GM18520 (cell line): Measurements from ENCODE around the gene TRIM66.

Experiments
- ATAC-seq: cut with Tn5 transposase; IDR thresholded peaks from one replicate; pipeline ENCODE4 v1.9.1; 2021; ENCODE audit not compliant: unreplicated experiment

TRIM66 gene

GRCh38 chr11:8658321-8659057 is 24.0 kb downstream of the TRIM66 start:
- no peak for ATAC-seq

GRCh38 chr11:8656291-8656690 is 26.2 kb downstream of the TRIM66 start:
- no peak for ATAC-seq

- ATAC-seq = no peak
Observed at GRCh38 chr11:8654503-8654902, 28.0 kb downstream of the TRIM66 start.

- ATAC-seq = no peak
Observed at GRCh38 chr11:8652140-8652539, 30.3 kb downstream of the TRIM66 start.

- no peak for ATAC-seq
Observed at GRCh38 chr11:8650401-8650990, 32.0 kb downstream of the TRIM66 start.

GRCh38 chr11:8649361-8649760 is 33.1 kb downstream of the TRIM66 start:
- no peak for ATAC-seq

GRCh38 chr11:8646873-8647272 is 35.6 kb downstream of the TRIM66 start:
- ATAC-seq = no peak

- ATAC-seq = no peak
Observed at GRCh38 chr11:8642196-8642841, 40.1 kb downstream of the TRIM66 start.

- no peak for ATAC-seq
Observed at GRCh38 chr11:8641332-8641731, 41.1 kb downstream of the TRIM66 start.

- ATAC-seq = no peak
Observed at GRCh38 chr11:8640267-8640906, 42.1 kb downstream of the TRIM66 start.

- ATAC-seq = no peak
Observed at GRCh38 chr11:8639655-8640054, 42.8 kb downstream of the TRIM66 start.

GRCh38 chr11:8638300-8638699 is 44.2 kb downstream of the TRIM66 start:
- no peak for ATAC-seq

- ATAC-seq = no peak
Observed at GRCh38 chr11:8636127-8636526, 46.3 kb downstream of the TRIM66 start.

- ATAC-seq = no peak
Observed at GRCh38 chr11:8634498-8634897, 48.0 kb downstream of the TRIM66 start.

- no peak for ATAC-seq
Observed at GRCh38 chr11:8631395-8632118, 50.9 kb downstream of the TRIM66 start.

- ATAC-seq = no peak
Observed at GRCh38 chr11:8624698-8625097, 57.8 kb downstream of the TRIM66 start.

GRCh38 chr11:8621147-8621546 is 61.3 kb downstream of the TRIM66 start:
- no peak for ATAC-seq

GRCh38 chr11:8617063-8617462 is 65.4 kb downstream of the TRIM66 start:
- no peak for ATAC-seq

- no peak for ATAC-seq
Observed at GRCh38 chr11:8615291-8616032, 67.0 kb downstream of the TRIM66 start.

- no peak for ATAC-seq
Observed at GRCh38 chr11:8614497-8614896, 68.0 kb downstream of the TRIM66 start.
